ENCODE measurements around the gene HCRT.

The HCRT gene

DNA sequence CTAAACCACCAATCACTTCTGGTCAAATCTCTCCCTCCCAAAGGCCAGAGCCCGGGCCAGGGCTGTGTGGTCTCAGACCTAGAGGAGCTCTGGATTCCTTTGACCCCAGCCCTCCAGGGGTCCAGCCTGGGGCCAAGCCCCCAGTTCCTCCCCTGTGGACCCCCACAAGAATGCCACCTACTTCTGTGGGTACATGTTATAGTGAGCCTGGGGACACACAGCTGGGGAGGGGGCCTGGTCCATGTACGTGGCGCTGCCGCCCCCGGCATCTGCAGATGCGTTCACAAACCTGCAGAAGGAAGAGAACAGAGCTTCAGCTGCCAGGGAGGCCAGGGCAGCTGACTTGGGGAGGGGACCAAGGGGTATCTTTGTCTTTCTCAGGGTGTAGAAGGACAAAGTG, 16.9 kb upstream of the HCRT start:
- Histone ChIP-seq H3K18ac (ENCODE audit: low read depth in 1 of 2, low read length in 2 of 2) (no peak overlapping the region), H3K4ac (ENCODE audit: low read depth in 1 of 2, low read length in 2 of 2) (no peak overlapping the region)

DNA sequence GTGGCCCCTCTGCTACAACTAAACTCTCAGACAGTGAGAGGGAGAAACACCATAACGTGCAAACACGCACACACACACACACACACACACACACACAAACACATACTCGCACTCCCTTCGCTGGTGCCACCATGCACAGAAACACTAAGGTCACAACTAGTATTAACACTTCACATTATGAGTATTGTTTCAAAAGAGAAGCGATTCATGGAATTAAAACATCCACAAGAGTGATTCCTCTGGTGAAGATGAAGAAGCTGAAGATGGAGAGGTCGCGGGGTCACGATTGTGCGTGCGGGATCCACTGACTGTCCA, 16.2 kb upstream of the HCRT start:
- Histone ChIP-seq H4K91ac (ENCODE audit: low read length) (no peak overlapping the region), H3K18ac (ENCODE audit: low read depth in 1 of 2, low read length in 2 of 2) (no peak overlapping the region), H3K4me1 (ENCODE audit: control insufficient read depth, insufficient read depth, low read depth, low read length) (no peaks in the 10 kb centered on the region), H3K4me3 (ENCODE audit: insufficient read depth in 1 of 2, low read depth in 1 of 2, low read length in 2 of 2) (no peak overlapping the region), H3K9me3 (ENCODE audit: control insufficient read depth, low read length) (no peaks in the 10 kb centered on the region), H2AK5ac (ENCODE audit: low read length, severe bottlenecking) (no peak overlapping the region), H3K14ac (ENCODE audit: low read length in 2 of 2) (no peak overlapping the region), H3K36me3 (ENCODE audit: control insufficient read depth in 1 of 2, insufficient read depth in 2 of 2, low read depth in 1 of 2, low read length in 2 of 2) (peaks cover 36 to 67% of the 10 kb centered on the region in 2 experiments), H2AFZ (ENCODE audit: low read depth, low read length) (no peak overlapping the region), H4K8ac (ENCODE audit: low read length) (no peak overlapping the region), H3K79me1 (replicated peaks; ENCODE audit: low read length, poor library complexity, severe bottlenecking) (peaks cover 1% of the 10 kb centered on the region), H3K23ac (ENCODE audit: low read length in 2 of 2) (no peak overlapping the region), H2BK5ac (ENCODE audit: low read depth, low read length, poor library complexity, severe bottlenecking) (no peak overlapping the region), H2BK12ac (ENCODE audit: low read length in 2 of 2) (no peak overlapping the region), H3K4ac (ENCODE audit: low read depth in 1 of 2, low read length in 2 of 2) (no peak overlapping the region), H3K9ac (ENCODE audit: low read length) (no peak overlapping the region), H3K4me2 (ENCODE audit: low read length, poor library complexity, severe bottlenecking) (no peak overlapping the region), H2BK15ac (ENCODE audit: low read depth, poor library complexity, severe bottlenecking) (no peak overlapping the region), H3K27ac (ENCODE audit: low read length, poor library complexity, severe bottlenecking) (no peak overlapping the region), H3K27me3 (ENCODE audit: control insufficient read depth in 1 of 2, insufficient read depth in 1 of 2, low read length in 2 of 2) (no peaks in the 10 kb centered on the region), H2BK120ac (ENCODE audit: low read depth, low read length) (no peak overlapping the region)
- DNase-seq, result no peak
- 95% methylated on average over 8 of the region's 10 CpGs for WGBS

More for the DNA sequence above, 16.9 kb upstream of the HCRT start:
- no peak overlapping the region for H3K4me2 ChIP-seq (ENCODE audit: low read length, poor library complexity, severe bottlenecking)
- no peaks in the 10 kb centered on the region for H3K27me3 ChIP-seq (ENCODE audit: control insufficient read depth in 1 of 2, insufficient read depth in 1 of 2, low read length in 2 of 2)
- peaks cover 41 to 75% of the 10 kb centered on the region in 2 experiments for H3K36me3 ChIP-seq (ENCODE audit: control insufficient read depth in 1 of 2, insufficient read depth in 2 of 2, low read depth in 1 of 2, low read length in 2 of 2)
- H3K14ac ChIP-seq (ENCODE audit: low read length in 2 of 2), result no peak overlapping the region
- no peak overlapping the region for H2BK120ac ChIP-seq (ENCODE audit: low read depth, low read length)
- no peaks in the 10 kb centered on the region for H3K9me3 ChIP-seq (ENCODE audit: control insufficient read depth, low read length)
- no peak overlapping the region for H3K9ac ChIP-seq (ENCODE audit: low read length)
- no peak overlapping the region for H2BK12ac ChIP-seq (ENCODE audit: low read length in 2 of 2)
- no peak overlapping the region for H4K91ac ChIP-seq (ENCODE audit: low read length)
- H2AK5ac ChIP-seq (ENCODE audit: low read length, severe bottlenecking), result no peak overlapping the region
- no peak overlapping the region for H3K27ac ChIP-seq (ENCODE audit: low read length, poor library complexity, severe bottlenecking)
- WGBS, result 98% methylated on average over 6 of the region's 6 CpGs
- H2BK15ac ChIP-seq (ENCODE audit: low read depth, poor library complexity, severe bottlenecking), result no peak overlapping the region
- H3K79me1 ChIP-seq (replicated peaks; ENCODE audit: low read length, poor library complexity, severe bottlenecking), result peaks cover 1% of the 10 kb centered on the region
- H3K4me1 ChIP-seq (ENCODE audit: control insufficient read depth, insufficient read depth, low read depth, low read length), result no peaks in the 10 kb centered on the region
- no peak for DNase-seq
- no peak overlapping the region for H3K23ac ChIP-seq (ENCODE audit: low read length in 2 of 2)
- H2BK5ac ChIP-seq (ENCODE audit: low read depth, low read length, poor library complexity, severe bottlenecking), result no peak overlapping the region
- no peak overlapping the region for H4K8ac ChIP-seq (ENCODE audit: low read length)
- H2AFZ ChIP-seq (ENCODE audit: low read depth, low read length), result no peak overlapping the region
- no peak overlapping the region for H3K4me3 ChIP-seq (ENCODE audit: insufficient read depth in 1 of 2, low read depth in 1 of 2, low read length in 2 of 2)

DNA sequence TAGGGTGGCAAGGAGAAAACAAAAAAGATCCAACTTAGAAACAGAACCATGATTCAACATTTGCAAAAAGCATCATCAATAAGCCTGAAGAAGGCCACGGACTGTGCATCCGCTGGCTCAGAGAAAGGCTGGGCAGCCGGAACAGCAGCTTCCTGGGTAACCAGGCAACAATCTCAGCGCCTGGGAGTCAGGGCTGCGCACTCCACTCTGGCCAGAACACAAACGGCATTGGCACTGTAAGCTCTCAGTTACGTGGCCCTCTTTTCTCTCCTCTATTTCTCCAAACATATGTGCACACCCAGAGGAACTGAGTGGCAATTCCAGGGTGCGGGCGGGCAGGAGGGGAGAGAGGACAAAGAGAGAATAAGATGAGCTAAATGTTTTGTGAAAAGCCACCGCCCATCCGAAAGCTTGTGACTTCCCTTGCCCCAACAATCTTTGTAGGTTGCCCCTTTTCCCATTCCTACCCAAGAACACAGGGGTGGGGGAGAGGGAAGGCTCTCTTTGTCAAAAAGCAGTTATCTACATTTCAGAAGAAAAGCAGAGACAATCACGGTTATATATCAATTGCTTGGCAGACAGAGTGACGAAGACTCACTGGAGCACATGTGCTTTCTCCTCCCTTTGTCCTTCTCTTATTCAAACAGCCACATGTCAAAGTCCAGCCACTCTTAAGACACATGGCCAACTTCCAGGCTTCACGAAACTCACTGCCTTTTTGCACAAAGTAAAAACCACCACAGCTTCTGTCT, 15.6 kb upstream of the HCRT start:
- no peak overlapping the region for H2AK5ac ChIP-seq (ENCODE audit: low read length, severe bottlenecking)
- no peak overlapping the region for H3K4ac ChIP-seq (ENCODE audit: low read depth in 1 of 2, low read length in 2 of 2)
- 94% methylated on average over 10 of the region's 14 CpGs for WGBS
- H3K14ac ChIP-seq (ENCODE audit: low read length in 2 of 2), result no peak overlapping the region
- peak overlapping the region; percentile 29 for H3K9ac ChIP-seq (ENCODE audit: low read length)
- no peaks in the 10 kb centered on the region for H3K9me3 ChIP-seq (ENCODE audit: control insufficient read depth, low read length)
- no peak overlapping the region for H3K27ac ChIP-seq (ENCODE audit: low read length, poor library complexity, severe bottlenecking)
- no peak overlapping the region for H2BK15ac ChIP-seq (ENCODE audit: low read depth, poor library complexity, severe bottlenecking)
- H3K79me1 ChIP-seq (replicated peaks; ENCODE audit: low read length, poor library complexity, severe bottlenecking), result peaks cover 1% of the 10 kb centered on the region
- H3K4me3 ChIP-seq (ENCODE audit: insufficient read depth in 1 of 2, low read depth in 1 of 2, low read length in 2 of 2), result no peak overlapping the region
- H4K8ac ChIP-seq (ENCODE audit: low read length), result no peak overlapping the region
- H2BK12ac ChIP-seq (ENCODE audit: low read length in 2 of 2), result no peak overlapping the region
- H2AFZ ChIP-seq (ENCODE audit: low read depth, low read length), result no peak overlapping the region
- H2BK120ac ChIP-seq (ENCODE audit: low read depth, low read length), result no peak overlapping the region
- no peak overlapping the region for H2BK5ac ChIP-seq (ENCODE audit: low read depth, low read length, poor library complexity, severe bottlenecking)
- H4K91ac ChIP-seq (ENCODE audit: low read length), result no peak overlapping the region
- H3K18ac ChIP-seq (ENCODE audit: low read depth in 1 of 2, low read length in 2 of 2), result no peak overlapping the region
- H3K4me1 ChIP-seq (ENCODE audit: control insufficient read depth, insufficient read depth, low read depth, low read length), result no peaks in the 10 kb centered on the region
- H3K27me3 ChIP-seq (ENCODE audit: control insufficient read depth in 1 of 2, insufficient read depth in 1 of 2, low read length in 2 of 2), result no peaks in the 10 kb centered on the region
- peaks cover 35 to 62% of the 10 kb centered on the region in 2 experiments for H3K36me3 ChIP-seq (ENCODE audit: control insufficient read depth in 1 of 2, insufficient read depth in 2 of 2, low read depth in 1 of 2, low read length in 2 of 2)
- H3K4me2 ChIP-seq (ENCODE audit: low read length, poor library complexity, severe bottlenecking), result no peak overlapping the region
- no peak overlapping the region for H3K23ac ChIP-seq (ENCODE audit: low read length in 2 of 2)
- DNase-seq, result no peak

DNA sequence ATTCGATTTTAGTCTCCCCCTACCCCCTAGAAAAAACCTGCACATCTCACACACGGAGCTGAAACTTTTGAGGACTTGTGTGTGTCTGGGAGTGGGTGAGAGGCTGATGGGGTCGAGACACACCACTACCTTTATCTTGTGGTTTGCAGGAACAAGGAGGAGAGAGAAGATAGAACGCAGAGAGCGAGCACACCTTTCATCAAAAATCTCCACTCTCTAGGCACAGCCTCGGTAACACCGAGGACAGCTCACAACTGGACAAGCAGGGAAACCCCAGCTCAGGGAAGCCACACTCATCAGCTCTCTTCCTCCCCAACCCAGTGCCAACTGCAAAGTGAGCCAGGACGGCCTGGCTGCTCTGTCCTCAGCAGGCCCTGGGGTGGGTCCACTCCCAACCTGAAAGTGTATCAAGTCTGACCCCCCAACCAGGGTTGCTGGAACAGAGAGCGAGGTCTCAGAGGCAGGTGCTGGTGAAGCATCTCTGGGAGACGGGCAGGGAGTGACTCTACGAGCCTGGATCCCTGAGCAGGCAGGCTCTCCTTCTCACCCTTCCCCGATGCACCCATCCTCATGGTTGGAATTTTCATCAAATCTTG, 14.3 kb upstream of the HCRT start:
- Histone ChIP-seq H2AK5ac (ENCODE audit: low read length, severe bottlenecking) (no peak overlapping the region), H3K14ac (ENCODE audit: low read length in 2 of 2) (no peak overlapping the region), H4K8ac (ENCODE audit: low read length) (no peak overlapping the region), H3K4me1 (ENCODE audit: control insufficient read depth, insufficient read depth, low read depth, low read length) (peaks cover under 1% of the 10 kb centered on the region), H2BK5ac (ENCODE audit: low read depth, low read length, poor library complexity, severe bottlenecking) (no peak overlapping the region), H3K27me3 (ENCODE audit: control insufficient read depth in 1 of 2, insufficient read depth in 1 of 2, low read length in 2 of 2) (no peaks in the 10 kb centered on the region), H3K4me3 (ENCODE audit: insufficient read depth in 1 of 2, low read depth in 1 of 2, low read length in 2 of 2) (no peak overlapping the region), H3K18ac (ENCODE audit: low read depth in 1 of 2, low read length in 2 of 2) (no peak overlapping the region), H3K36me3 (ENCODE audit: control insufficient read depth in 1 of 2, insufficient read depth in 2 of 2, low read depth in 1 of 2, low read length in 2 of 2) (peaks cover 33 to 51% of the 10 kb centered on the region in 2 experiments), H3K79me1 (replicated peaks; ENCODE audit: low read length, poor library complexity, severe bottlenecking) (peaks cover 1% of the 10 kb centered on the region), H3K9me3 (ENCODE audit: control insufficient read depth, low read length) (no peaks in the 10 kb centered on the region), H4K91ac (ENCODE audit: low read length) (no peak overlapping the region), H2AFZ (ENCODE audit: low read depth, low read length) (no peak overlapping the region), H3K4ac (ENCODE audit: low read depth in 1 of 2, low read length in 2 of 2) (no peak overlapping the region), H3K23ac (ENCODE audit: low read length in 2 of 2) (peak overlapping the region in 1 of 2 experiments; percentile 90), H2BK12ac (ENCODE audit: low read length in 2 of 2) (no peak overlapping the region), H2BK15ac (ENCODE audit: low read depth, poor library complexity, severe bottlenecking) (no peak overlapping the region), H3K9ac (ENCODE audit: low read length) (no peak overlapping the region), H3K4me2 (ENCODE audit: low read length, poor library complexity, severe bottlenecking) (no peak overlapping the region), H2BK120ac (ENCODE audit: low read depth, low read length) (no peak overlapping the region), H3K27ac (ENCODE audit: low read length, poor library complexity, severe bottlenecking) (no peak overlapping the region)
- WGBS, result 95% methylated on average over 3 of the region's 12 CpGs
- no peak for DNase-seq

Data from mesenchymal stem cell (in vitro differentiated cells and primary cell).